COR-L47 (cell line): ENCODE data around the gene TICAM2.
A peak's percentile ranks its signal among the peaks of the same experiment; 100 is the strongest.

ENCODE experiments used
- DNase-seq: peaks from one replicate; lab custom pipeline; 2025; lab: John Stamatoyannopoulos, UW

The TICAM2 gene

GRCh38 chr5:115568668-115569067, 33.6 kb downstream of the TICAM2 start:
- no peak for DNase-seq

GRCh38 chr5:115565233-115565632, 37.0 kb downstream of the TICAM2 start:
- no peak for DNase-seq

- no peak for DNase-seq
Observed at GRCh38 chr5:115561176-115561575, 41.1 kb downstream of the TICAM2 start.

- DNase-seq = no peak
Observed at GRCh38 chr5:115559524-115559923, 42.8 kb downstream of the TICAM2 start.

GRCh38 chr5:115558388-115558956, 43.8 kb downstream of the TICAM2 start:
- DNase-seq = no peak

- DNase-seq = no peak
Observed at GRCh38 chr5:115557667-115558387, 44.5 kb downstream of the TICAM2 start.

GRCh38 chr5:115556276-115556675, 46.0 kb downstream of the TICAM2 start:
- no peak for DNase-seq

GRCh38 chr5:115555084-115555633, 47.1 kb downstream of the TICAM2 start:
- no peak for DNase-seq

GRCh38 chr5:115553082-115553481, 49.2 kb downstream of the TICAM2 start:
- no peak for DNase-seq

GRCh38 chr5:115551415-115551814, 50.9 kb downstream of the TICAM2 start:
- no peak for DNase-seq

GRCh38 chr5:115549154-115549553, 53.1 kb downstream of the TICAM2 start:
- DNase-seq = peak; percentile 17

GRCh38 chr5:115548683-115549082, 53.6 kb downstream of the TICAM2 start:
- no peak for DNase-seq

- DNase-seq = no peak
Observed at GRCh38 chr5:115545351-115545882, 56.9 kb downstream of the TICAM2 start.

- peak; percentile 97 for DNase-seq
Observed at GRCh38 chr5:115544436-115545350, 57.6 kb downstream of the TICAM2 start, which contains the start of gene FEM1C. FEM1C (minus strand) TSS chr5:115544775; CDS start chr5:115543493, 1,282 bp downstream.

- DNase-seq = peak; percentile 17
Observed at GRCh38 chr5:115544043-115544435, 58.2 kb downstream of the TICAM2 start.

- DNase-seq = no peak
Observed at GRCh38 chr5:115543365-115544042, 58.8 kb downstream of the TICAM2 start.

GRCh38 chr5:115542651-115543364, 59.5 kb downstream of the TICAM2 start:
- no peak for DNase-seq

GRCh38 chr5:115542086-115542485, 60.2 kb downstream of the TICAM2 start:
- no peak for DNase-seq

- no peak for DNase-seq
Observed at GRCh38 chr5:115541611-115542010, 60.7 kb downstream of the TICAM2 start.

- DNase-seq = no peak
Observed at GRCh38 chr5:115535479-115536035, 66.7 kb downstream of the TICAM2 start.

- no peak for DNase-seq
Observed at GRCh38 chr5:115532517-115532916, 69.8 kb downstream of the TICAM2 start.
